Activated T-cell treated with anti-CD3 and anti-CD28 coated beads, Interleukin-2, amount 50 U/mL, for 4 hours (primary cell): ENCODE measurements around the gene DLG1. TPM values are rescaled to one million over a fixed set of nuclear protein-coding genes. Genes with fewer than 3 reads are reported as not detected.
"Not testable (repeated sequence)": the region's sequence is repeated elsewhere in the genome, so short reads cannot be mapped to it uniquely, and the experiment has no call there.

ENCODE experiments used
- ATAC-seq, 2 donors: fragments of 200-7000 bp; cut with Tn5 transposase; one replicate each; pipeline ENCODE4 v1.10.0; 2021
- DNase-seq: peaks from one replicate; pipeline ENCODE4 v3.0.0-alpha.2; 2020
- H3K27me3 Mint-ChIP-seq: one replicate; pipeline ENCODE4 v1.8.0; 2021; ENCODE audit warnings: low read depth, mixed read lengths
- H3K36me3 Mint-ChIP-seq: one replicate; pipeline ENCODE4 v1.8.0; 2022; ENCODE audit warnings: mixed read lengths; ENCODE audit not compliant: insufficient read depth
- H3K4me1 Mint-ChIP-seq: one replicate; pipeline ENCODE4 v1.8.0; 2021; ENCODE audit warnings: low read depth, mixed read lengths
- H3K4me3 Mint-ChIP-seq: one replicate; pipeline ENCODE4 v1.8.0; 2021; ENCODE audit warnings: mild to moderate bottlenecking, moderate library complexity, mixed read lengths
- H3K9me3 Mint-ChIP-seq: one replicate; pipeline ENCODE4 v1.8.0; 2021; ENCODE audit warnings: mixed read lengths
- total RNA-seq, 3 donors: library from RNA; stranded (reverse); gene quantifications; one replicate each; pipeline ENCODE4 v1.2.1, GENCODE V29; 2021

DLG1 gene
- total RNA-seq, 3 donors from 2014 or later: 42.3 to 44.3 (median 44.3) TPM

- DNase-seq: no peak
- no peak for ATAC-seq
- Mint-ChIP-seq H3K27me3 (no peaks in the 10 kb centered on the region), H3K4me1 (peaks cover 33% of the 10 kb centered on the region), H3K4me3 (no peak overlapping the region), H3K36me3 (peaks cover 41% of the 10 kb centered on the region), H3K9me3 (no peaks in the 10 kb centered on the region)
Observed at GRCh38 chr3:197286678-197287077, 11.7 kb downstream of the DLG1 start.

- Mint-ChIP-seq H3K4me1 (peaks cover 25% of the 10 kb centered on the region), H3K4me3 (no peak overlapping the region), H3K36me3 (peaks cover 34% of the 10 kb centered on the region), H3K9me3 (no peaks in the 10 kb centered on the region), H3K27me3 (no peaks in the 10 kb centered on the region)
- no peak for DNase-seq
- ATAC-seq: no peak
Observed at GRCh38 chr3:197285557-197285956, 12.9 kb downstream of the DLG1 start.

DNA sequence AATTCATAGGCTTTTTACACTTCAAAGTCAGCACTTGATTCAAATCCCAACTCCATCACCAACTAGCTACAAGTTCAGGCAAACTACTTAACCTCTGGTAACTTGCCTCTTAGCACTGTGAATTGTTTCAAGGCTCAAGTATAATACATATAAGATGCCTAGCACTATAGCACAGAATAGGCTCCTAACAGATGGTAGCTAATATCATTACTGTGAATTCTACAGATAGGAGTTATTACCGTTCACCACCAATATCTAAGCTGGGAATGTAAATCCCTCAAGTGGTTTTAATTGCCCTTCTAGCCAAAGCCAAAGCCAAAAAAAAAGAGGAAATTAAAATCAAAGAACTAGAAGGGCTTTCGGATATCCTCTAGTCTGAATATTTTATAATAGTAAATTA lies 15.4 kb downstream of the DLG1 start:
- H3K27me3 Mint-ChIP-seq: no peaks in the 10 kb centered on the region
- no peak for ATAC-seq
- H3K4me3 Mint-ChIP-seq: no peak overlapping the region
- DNase-seq: no peak
- H3K4me1 Mint-ChIP-seq: peaks cover 21% of the 10 kb centered on the region
- H3K36me3 Mint-ChIP-seq: peaks cover 32% of the 10 kb centered on the region
- H3K9me3 Mint-ChIP-seq: no peaks in the 10 kb centered on the region

DNA sequence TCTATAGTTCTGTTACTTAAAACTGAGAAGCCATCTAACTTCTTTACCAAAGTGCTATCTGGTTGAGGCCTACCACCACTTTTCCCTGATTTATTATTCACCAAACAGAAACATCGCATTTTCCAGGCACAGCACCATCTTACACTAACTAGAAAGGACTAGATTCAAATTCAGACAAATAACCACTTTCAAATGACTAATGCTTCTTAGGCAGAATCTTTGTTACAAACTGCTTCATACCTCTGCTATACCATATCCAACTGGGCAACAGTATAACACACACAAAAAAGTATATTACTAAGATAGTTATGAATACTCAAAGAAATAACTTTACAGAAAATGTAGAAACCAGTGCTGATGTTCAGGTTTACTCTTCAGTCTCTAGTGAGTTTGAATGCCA lies 16.6 kb downstream of the DLG1 start:
- Mint-ChIP-seq H3K9me3 (no peaks in the 10 kb centered on the region), H3K27me3 (no peaks in the 10 kb centered on the region), H3K4me1 (peaks cover 21% of the 10 kb centered on the region), H3K36me3 (peaks cover 32% of the 10 kb centered on the region), H3K4me3 (no peak overlapping the region)
- no peak for ATAC-seq
- DNase-seq: no peak

DNA sequence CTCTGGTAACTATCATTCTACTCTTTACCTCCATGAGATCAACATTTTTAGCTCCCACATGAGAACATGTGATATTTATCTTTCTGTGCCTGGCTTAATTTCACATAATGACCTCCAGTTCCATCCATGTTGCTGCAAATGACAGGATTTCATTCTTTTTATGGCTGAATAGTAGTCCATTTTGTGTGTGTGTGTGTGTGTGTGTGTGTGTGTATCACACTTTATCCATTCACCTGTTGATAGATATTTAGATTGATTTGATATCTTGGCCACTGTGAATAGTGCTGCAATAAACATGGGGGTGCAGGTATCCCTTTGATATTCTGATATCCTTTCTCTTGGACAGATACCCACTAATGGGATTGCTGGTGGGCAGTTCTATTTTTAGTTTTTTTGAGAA lies 18.3 kb downstream of the DLG1 start:
- Mint-ChIP-seq H3K9me3 (no peaks in the 10 kb centered on the region), H3K4me1 (peaks cover 25% of the 10 kb centered on the region), H3K36me3 (peaks cover 26% of the 10 kb centered on the region), H3K27me3 (no peaks in the 10 kb centered on the region), H3K4me3 (no peak overlapping the region)
- ATAC-seq (no peak), DNase-seq (no peak)

DNA sequence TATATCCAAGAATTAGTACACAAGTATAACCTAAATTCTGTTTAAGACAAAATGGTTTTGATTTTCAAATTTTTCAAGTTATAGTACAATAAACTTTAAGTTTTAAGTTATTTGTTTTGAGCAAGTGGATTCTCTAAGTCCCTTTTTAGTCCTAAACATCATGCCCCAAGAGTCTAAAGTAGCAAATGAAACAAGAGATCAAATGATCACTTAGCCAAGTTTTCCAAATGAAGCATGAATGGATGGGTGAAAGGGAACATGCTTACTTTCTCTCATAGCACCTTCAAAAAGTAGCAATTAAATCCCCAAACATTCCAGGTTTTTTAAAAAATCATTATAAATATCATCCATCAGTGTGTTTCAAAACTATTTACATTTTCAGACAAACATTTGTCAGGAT lies 19.5 kb downstream of the DLG1 start:
- H3K36me3 Mint-ChIP-seq: peaks cover 20% of the 10 kb centered on the region
- no peak for DNase-seq
- no peak for ATAC-seq
- H3K4me1 Mint-ChIP-seq: peaks cover 28% of the 10 kb centered on the region
- H3K9me3 Mint-ChIP-seq: no peaks in the 10 kb centered on the region
- no peak overlapping the region for H3K4me3 Mint-ChIP-seq
- H3K27me3 Mint-ChIP-seq: no peaks in the 10 kb centered on the region

DNA sequence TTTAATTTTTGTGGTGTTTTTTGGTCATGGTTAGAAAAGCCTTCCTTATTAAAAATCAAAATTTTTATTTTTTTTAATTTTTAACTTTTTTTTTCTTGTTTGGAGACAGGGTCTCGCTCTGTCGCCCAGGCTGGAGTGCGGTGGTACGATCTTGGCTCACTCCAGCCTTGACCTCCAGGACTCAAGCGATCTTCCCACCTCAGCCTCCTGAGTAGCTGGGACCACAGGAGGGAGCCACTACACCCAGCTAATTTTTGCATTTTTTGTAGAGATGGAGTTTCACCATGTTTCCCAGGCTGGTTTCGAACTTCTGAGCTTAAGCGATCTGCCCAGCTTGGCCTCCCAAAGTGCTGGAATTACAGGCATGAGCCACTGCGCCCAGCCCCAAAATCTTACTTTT lies 21.6 kb downstream of the DLG1 start:
- not testable (repeated sequence) for DNase-seq, H3K27me3 Mint-ChIP-seq, H3K9me3 Mint-ChIP-seq, H3K4me3 Mint-ChIP-seq, ATAC-seq
- H3K36me3 Mint-ChIP-seq: peaks cover 17% of the 10 kb centered on the region
- peaks cover 39% of the 10 kb centered on the region for H3K4me1 Mint-ChIP-seq

- peaks cover 23% of the 10 kb centered on the region for H3K36me3 Mint-ChIP-seq
- no peaks in the 10 kb centered on the region for H3K27me3 Mint-ChIP-seq
- H3K4me1 Mint-ChIP-seq: peaks cover 64% of the 10 kb centered on the region
- DNase-seq (no peak), ATAC-seq (no peak)
- no peak overlapping the region for H3K4me3 Mint-ChIP-seq
- H3K9me3 Mint-ChIP-seq: no peaks in the 10 kb centered on the region
Observed at GRCh38 chr3:197270558-197271317, 27.7 kb downstream of the DLG1 start.

GRCh38 chr3:197269024-197269423 lies 29.4 kb downstream of the DLG1 start:
- ATAC-seq (no peak), DNase-seq (no peak)
- Mint-ChIP-seq H3K36me3 (peaks cover 24% of the 10 kb centered on the region), H3K4me1 (peaks cover 55% of the 10 kb centered on the region), H3K27me3 (no peaks in the 10 kb centered on the region), H3K9me3 (no peaks in the 10 kb centered on the region), H3K4me3 (no peak overlapping the region)

GRCh38 chr3:197268294-197268693 lies 30.1 kb downstream of the DLG1 start:
- H3K4me3 Mint-ChIP-seq: no peak overlapping the region
- no peaks in the 10 kb centered on the region for H3K27me3 Mint-ChIP-seq
- no peak for ATAC-seq
- H3K36me3 Mint-ChIP-seq: peaks cover 24% of the 10 kb centered on the region
- H3K4me1 Mint-ChIP-seq: peaks cover 50% of the 10 kb centered on the region
- no peaks in the 10 kb centered on the region for H3K9me3 Mint-ChIP-seq
- DNase-seq: no peak

- H3K36me3 Mint-ChIP-seq: peaks cover 23% of the 10 kb centered on the region
- H3K9me3 Mint-ChIP-seq: no peaks in the 10 kb centered on the region
- H3K4me3 Mint-ChIP-seq: no peak overlapping the region
- H3K27me3 Mint-ChIP-seq: no peaks in the 10 kb centered on the region
- H3K4me1 Mint-ChIP-seq: peaks cover 44% of the 10 kb centered on the region
- ATAC-seq (no peak), DNase-seq (no peak)
Observed at GRCh38 chr3:197266331-197266730, 32.1 kb downstream of the DLG1 start.

DNA sequence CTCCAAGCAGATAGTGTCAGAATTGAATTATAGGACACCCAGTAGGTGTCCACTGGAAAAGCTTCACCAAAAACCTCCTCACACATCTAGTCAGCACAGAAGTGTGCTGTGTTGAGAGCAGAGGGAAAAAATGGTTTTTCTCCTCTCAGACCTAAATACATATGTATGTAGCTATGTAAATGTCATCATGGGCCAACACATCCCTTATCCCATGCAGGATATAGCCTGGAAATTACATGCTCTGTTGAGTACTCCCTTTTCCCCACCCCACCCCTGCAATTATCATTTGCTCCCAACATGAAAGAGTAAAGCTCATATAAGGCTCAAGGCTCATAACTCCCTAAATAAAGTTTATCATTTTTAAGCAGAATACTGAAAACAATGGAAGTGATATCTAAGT lies 35.7 kb downstream of the DLG1 start:
- no peak for ATAC-seq
- H3K9me3 Mint-ChIP-seq: no peaks in the 10 kb centered on the region
- H3K4me3 Mint-ChIP-seq: no peak overlapping the region
- no peaks in the 10 kb centered on the region for H3K27me3 Mint-ChIP-seq
- peaks cover 50% of the 10 kb centered on the region for H3K4me1 Mint-ChIP-seq
- no peak for DNase-seq
- H3K36me3 Mint-ChIP-seq: peaks cover 12% of the 10 kb centered on the region

DNA sequence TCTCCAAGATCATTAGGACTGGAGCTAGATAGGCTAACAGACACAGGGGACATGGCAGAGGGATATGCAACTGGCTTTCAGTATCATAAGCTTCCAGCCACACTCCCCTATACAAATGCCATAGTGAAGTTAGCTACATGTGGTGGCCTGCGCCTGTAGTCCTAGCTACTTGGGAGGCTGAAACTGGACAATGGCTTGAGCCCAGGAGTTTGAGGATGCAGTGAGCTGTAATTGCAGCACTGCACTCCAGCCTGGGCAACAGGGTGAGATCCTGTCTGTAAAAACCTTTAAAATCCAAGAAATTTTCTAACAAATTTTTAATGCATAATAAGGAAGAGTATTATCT lies 37.3 kb downstream of the DLG1 start:
- Mint-ChIP-seq H3K4me3 (no peak overlapping the region), H3K36me3 (peaks cover 8% of the 10 kb centered on the region), H3K9me3 (no peaks in the 10 kb centered on the region), H3K27me3 (no peaks in the 10 kb centered on the region), H3K4me1 (peaks cover 44% of the 10 kb centered on the region)
- ATAC-seq (no peak), DNase-seq (no peak)

- Mint-ChIP-seq H3K27me3 (no peaks in the 10 kb centered on the region), H3K4me1 (peaks cover 42% of the 10 kb centered on the region), H3K4me3 (no peak overlapping the region), H3K9me3 (no peaks in the 10 kb centered on the region), H3K36me3 (peaks cover 6% of the 10 kb centered on the region)
- ATAC-seq: no peak
- no peak for DNase-seq
Observed at GRCh38 chr3:197260491-197261163, 37.8 kb downstream of the DLG1 start.

DNA sequence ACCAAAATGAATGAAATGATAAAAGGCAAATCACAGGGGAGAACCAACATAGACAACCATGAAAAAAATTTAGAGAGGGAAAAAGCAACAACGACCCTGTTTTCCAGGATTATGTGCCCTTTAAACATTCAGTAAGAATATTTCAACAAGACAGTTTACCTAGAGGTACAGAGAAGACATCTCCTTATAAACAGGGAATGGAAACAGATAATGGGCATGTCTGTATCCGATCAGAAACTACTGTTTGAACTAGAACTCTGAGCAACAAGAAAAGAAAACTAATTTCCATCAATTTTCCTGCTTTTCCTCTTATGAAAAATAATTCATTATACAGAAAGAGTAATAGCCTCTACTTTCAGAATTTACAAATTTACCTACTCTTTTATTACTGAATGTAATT lies 39.3 kb downstream of the DLG1 start:
- H3K27me3 Mint-ChIP-seq: no peaks in the 10 kb centered on the region
- no peaks in the 10 kb centered on the region for H3K9me3 Mint-ChIP-seq
- H3K4me3 Mint-ChIP-seq: no peak overlapping the region
- H3K36me3 Mint-ChIP-seq: peaks cover 5% of the 10 kb centered on the region
- no peak for ATAC-seq
- H3K4me1 Mint-ChIP-seq: peaks cover 47% of the 10 kb centered on the region
- DNase-seq: no peak
